ENCODE measurements around the gene NBR1.
"Not testable (repeated sequence)": the region's sequence is repeated elsewhere in the genome, so short reads cannot be mapped to it uniquely, and the experiment has no call there.

Gene NBR1, protein sequence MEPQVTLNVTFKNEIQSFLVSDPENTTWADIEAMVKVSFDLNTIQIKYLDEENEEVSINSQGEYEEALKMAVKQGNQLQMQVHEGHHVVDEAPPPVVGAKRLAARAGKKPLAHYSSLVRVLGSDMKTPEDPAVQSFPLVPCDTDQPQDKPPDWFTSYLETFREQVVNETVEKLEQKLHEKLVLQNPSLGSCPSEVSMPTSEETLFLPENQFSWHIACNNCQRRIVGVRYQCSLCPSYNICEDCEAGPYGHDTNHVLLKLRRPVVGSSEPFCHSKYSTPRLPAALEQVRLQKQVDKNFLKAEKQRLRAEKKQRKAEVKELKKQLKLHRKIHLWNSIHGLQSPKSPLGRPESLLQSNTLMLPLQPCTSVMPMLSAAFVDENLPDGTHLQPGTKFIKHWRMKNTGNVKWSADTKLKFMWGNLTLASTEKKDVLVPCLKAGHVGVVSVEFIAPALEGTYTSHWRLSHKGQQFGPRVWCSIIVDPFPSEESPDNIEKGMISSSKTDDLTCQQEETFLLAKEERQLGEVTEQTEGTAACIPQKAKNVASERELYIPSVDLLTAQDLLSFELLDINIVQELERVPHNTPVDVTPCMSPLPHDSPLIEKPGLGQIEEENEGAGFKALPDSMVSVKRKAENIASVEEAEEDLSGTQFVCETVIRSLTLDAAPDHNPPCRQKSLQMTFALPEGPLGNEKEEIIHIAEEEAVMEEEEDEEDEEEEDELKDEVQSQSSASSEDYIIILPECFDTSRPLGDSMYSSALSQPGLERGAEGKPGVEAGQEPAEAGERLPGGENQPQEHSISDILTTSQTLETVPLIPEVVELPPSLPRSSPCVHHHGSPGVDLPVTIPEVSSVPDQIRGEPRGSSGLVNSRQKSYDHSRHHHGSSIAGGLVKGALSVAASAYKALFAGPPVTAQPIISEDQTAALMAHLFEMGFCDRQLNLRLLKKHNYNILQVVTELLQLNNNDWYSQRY

GRCh38 chr17:43170766-43171585 lies at the start of gene NBR1:
Gene NBR1, plus strand, starts transcription at chr17:43171214. Its CDS starts 4,586 bp downstream, at chr17:43175800.
- DNase-seq = peak; percentile 99

DNA sequence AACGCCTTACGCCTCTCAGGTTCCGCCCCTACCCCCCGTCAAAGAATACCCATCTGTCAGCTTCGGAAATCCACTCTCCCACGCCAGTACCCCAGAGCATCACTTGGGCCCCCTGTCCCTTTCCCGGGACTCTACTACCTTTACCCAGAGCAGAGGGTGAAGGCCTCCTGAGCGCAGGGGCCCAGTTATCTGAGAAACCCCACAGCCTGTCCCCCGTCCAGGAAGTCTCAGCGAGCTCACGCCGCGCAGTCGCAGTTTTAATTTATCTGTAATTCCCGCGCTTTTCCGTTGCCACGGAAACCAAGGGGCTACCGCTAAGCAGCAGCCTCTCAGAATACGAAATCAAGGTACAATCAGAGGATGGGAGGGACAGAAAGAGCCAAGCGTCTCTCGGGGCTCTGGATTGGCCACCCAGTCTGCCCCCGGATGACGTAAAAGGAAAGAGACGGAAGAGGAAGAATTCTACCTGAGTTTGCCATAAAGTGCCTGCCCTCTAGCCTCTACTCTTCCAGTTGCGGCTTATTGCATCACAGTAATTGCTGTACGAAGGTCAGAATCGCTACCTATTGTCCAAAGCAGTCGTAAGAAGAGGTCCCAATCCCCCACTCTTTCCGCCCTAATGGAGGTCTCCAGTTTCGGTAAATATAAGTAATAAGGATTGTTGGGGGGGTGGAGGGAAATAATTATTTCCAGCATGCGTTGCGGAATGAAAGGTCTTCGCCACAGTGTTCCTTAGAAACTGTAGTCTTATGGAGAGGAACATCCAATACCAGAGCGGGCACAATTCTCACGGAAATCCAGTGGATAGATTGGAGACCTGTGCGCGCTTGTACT lies 45.7 kb upstream of the NBR1 start, which contains the start of gene BRCA1:
BRCA1 (minus strand) TSS at position 232 of the 834 bp plus-strand sequence. CDS start 1,268 bp downstream, outside the sequence.
- peak; percentile 97 for DNase-seq

DNA sequence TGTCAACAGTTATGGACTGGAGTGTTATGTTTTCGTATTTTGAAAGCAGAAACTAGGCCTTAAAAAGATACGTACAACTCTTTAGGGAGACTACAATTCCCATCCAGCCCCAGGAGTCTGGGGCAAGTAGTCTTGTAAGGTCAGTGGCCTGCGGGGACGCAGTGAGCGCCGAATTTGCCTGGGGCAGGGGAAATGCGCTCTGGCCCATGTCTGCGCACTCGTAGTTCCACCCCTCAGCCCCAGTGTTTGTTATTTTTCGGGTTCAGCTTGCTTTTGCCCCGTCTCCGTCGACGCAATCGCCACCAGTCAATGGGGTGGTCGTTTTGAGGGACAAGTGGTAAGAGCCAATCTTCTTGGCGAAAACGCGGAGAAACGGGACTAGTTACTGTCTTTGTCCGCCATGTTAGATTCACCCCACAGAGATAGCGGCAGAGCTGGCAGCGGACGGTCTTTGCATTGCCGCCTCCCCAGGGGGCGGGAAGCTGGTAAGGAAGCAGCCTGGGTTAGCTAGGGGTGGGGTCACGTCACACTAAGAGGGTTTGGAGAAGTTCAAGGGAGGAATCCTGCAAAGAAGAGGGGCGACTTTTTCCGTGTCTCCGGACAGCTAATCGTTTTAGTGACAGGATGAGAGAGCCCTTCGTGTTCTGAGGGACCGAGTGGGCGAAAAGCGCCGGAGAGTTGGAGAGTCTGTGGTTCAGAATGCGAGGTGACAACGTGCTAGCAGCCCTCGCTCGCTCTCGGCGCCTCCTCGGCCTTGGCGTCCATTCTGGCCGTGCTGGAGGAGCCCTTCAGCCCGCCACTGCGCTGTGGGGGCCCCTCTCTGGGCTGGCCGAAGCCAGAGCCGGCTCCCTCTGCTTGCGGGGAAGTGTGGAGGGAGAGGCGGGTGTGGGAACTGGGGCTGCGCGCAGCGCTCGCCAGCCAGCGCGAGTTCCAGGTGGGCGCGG lies 44.8 kb upstream of the NBR1 start:
- peak; percentile 19 for DNase-seq

- DNase-seq = no peak
These were observed 44.1 kb upstream of the NBR1 start for GRCh38 chr17:43126911-43127290.

DNA sequence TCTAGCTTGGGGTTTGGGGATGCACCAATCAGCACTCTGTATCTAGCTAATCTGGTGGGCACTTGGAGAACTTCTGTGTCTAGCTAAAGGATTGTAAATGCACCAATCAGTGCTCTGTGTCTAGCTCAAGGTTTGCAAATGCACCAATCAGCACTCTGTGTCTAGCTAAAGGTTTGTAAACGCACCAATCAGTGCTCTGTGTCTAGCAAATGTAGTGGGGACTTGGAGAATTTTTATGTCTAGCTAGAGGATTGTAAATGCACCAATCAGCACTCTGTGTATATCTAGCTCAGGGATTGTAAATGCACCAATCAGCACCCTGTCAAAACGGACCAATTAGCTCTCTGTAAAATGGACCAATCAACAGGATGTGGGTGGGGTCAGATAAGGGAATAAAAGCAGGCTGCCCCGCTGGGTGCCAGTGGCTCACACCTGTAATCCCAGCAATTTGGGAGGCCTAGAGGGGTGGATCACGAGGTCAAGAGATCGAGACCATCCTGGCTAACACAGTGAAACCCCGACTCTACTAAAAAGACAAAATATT lies 43.6 kb upstream of the NBR1 start:
- not testable (repeated sequence) for DNase-seq

DNA sequence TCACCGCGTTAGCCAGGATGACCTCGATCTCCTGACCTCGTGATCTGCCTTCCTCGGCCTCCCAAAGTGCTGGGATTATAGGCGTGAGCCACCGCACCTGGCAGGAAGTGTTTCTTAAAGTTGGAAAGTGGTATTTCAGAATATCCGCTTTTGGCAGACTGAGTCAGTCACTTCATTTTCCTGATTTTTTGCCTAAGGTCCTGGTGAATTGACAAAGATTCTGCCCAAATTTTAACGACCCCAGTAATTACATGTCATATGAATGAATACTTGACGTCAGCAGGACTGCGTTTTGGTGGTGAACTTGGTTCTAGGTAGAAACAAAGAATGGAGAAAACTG lies 41.4 kb upstream of the NBR1 start:
- no peak for DNase-seq

DNA sequence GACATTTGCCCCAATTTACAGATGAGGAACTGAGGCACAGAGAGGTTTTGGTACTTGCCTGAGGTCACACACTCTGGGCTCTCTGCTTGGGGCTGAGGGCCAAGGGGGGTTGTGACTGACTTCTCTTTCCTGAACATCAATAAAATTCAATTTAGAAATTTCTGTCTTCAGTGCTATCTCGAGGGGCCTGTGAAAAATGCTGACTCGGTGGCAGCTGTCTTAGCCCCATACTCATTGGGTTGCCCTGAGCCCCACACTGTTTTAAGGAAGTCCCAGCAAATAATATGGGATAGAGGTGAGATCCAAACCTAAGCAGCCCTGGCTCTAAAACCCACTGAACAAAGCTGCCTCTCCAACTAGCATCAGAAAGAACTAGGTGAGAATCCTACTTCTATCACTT lies 38.9 kb upstream of the NBR1 start:
- no peak for DNase-seq

GRCh38 chr17:43133439-43133838 lies 37.6 kb upstream of the NBR1 start:
- DNase-seq = not testable (repeated sequence)

- no peak for DNase-seq
These were observed 36.1 kb upstream of the NBR1 start for GRCh38 chr17:43134774-43135453.

DNA sequence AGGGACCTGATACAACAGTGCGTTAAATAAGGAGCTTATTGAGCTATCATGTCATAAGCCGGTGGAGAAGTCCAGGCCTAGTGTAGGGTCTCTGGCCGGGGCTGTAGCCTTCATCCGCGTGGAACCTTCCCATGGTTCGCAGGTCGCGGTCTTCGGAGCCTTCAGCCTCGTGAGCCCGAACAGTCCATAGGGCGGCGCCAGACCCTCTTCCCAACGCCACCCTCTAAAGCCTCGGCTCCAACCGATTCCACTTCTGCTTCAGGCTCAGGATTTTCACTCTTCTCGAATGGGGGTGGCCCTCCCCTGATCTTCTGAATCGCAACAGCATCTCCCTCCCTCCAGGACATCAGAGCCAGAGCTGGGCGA lies 35.6 kb upstream of the NBR1 start:
- DNase-seq = no peak

GRCh38 chr17:43136574-43136973 lies 34.4 kb upstream of the NBR1 start:
- not testable (repeated sequence) for DNase-seq

GRCh38 chr17:43138531-43138930 lies 32.5 kb upstream of the NBR1 start:
- not testable (repeated sequence) for DNase-seq

GRCh38 chr17:43140396-43141332 lies 30.4 kb upstream of the NBR1 start:
- DNase-seq = no peak

GRCh38 chr17:43142153-43142552 lies 28.9 kb upstream of the NBR1 start:
- DNase-seq = no peak

DNA sequence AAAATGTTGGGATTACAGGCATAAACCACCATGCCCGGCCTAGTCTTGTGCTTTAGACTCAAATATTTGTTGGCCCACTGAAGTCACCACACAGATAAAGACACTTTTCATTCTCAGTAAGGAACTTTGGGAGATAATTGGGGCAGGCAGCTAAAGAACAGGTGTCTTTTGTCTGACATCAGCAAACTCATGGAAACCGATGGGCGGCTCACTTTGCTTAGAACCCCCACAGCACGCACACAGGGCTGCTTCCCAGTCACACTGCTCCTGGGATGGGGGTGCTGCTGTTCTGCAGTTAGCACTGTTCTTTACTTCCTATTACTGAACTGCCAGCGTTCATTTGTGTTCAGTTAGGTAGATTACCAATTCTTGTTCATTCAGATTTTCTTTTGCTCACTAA lies 27.8 kb upstream of the NBR1 start:
- DNase-seq = no peak

DNA sequence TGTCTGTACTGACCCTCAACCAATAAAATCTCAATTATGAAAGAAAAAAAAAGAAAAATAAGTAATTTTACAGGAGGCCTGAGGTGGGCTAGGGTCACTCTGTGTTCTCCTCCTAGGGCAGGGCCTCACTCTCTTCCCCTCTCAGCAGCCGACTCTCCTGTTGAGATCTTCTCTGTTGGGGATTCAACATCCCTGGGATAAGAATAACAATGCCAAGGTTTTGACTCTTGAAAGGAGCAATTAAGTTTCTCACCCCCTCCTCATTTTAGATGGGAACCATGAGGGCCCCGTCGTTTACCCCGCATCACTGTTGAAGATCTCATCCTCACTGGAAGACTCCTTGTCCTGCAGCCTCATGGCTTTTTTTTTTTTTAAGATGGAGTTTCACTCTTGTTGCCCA lies 24.4 kb upstream of the NBR1 start:
- DNase-seq = no peak

DNA sequence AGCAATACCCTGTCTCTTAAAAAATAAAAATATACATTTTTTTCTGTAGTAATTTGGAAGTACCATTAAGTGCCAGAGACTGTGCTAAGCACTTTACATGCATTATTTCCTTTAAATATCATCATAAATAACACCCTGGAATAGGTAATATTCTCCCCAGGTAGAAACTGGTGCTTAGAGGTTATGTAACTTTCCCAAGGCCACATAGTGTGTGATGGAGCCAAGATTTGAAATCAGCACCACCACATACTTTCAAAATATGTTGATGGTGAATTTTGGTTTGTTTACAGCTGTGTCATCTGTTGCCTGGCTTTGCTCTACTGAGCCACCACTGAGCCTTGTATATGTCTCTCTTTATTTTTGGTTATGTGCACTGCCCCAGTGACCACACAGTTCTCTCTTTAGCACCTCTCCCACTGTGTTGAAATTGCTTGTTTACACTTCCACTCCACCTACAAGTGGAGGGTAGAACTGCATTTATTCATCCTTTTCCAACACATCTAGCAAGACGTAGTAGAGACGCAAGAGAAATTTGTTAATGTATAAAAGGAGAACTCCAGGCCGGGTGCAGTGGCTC lies 19.0 kb upstream of the NBR1 start:
- DNase-seq = no peak

- DNase-seq = not testable (repeated sequence)
These were observed 17.7 kb upstream of the NBR1 start for GRCh38 chr17:43153197-43153835.
